Endothelial cell of umbilical vein (primary cell): Measurements from ENCODE around the gene HTR3A. TPM values are rescaled to one million over a fixed set of nuclear protein-coding genes. Genes with fewer than 3 reads are reported as not detected.

Experiments used
- BruUV-seq: library from RNA; stranded (reverse); fragments of 400-500 nt; replicated peaks from 2 replicates; lab custom pipeline; 2021; lab: Mats Ljungman, UMichigan
- CTCF ChIA-PET: fragments of 300-600, 350-600 bp; sonication (Branson Sonifier 250); formaldehyde crosslinking; loops from one replicate; lab custom pipeline; 2021; ENCODE audit warnings: antibody characterized with exemption, inconsistent platforms; lab: Charles Lee
- POLR2A ChIA-PET: fragments of 300-600, 350-600 bp; sonication (Branson Sonifier 250); formaldehyde crosslinking; loops from one replicate; lab custom pipeline; 2021; ENCODE audit warnings: antibody characterized with exemption, inconsistent platforms; lab: Charles Lee
- DNase-seq: peaks from one replicate; pipeline ENCODE4 v3.0.0-alpha.2; 2011; ENCODE audit warnings: low read depth, low spot score
- FAIRE-seq: peaks from 2 replicates; lab custom pipeline; 2011; peaks lifted over from hg19 to GRCh38; lab: Jason Lieb, UNC
- H2AFZ ChIP-seq: 2 replicates; pipeline ENCODE4 v1.6.0; 2012; ENCODE audit warnings: low read depth, low read length, control low read depth, inconsistent platforms
- H3K27ac ChIP-seq: 2 replicates; pipeline ENCODE4 v1.5.1; 2011; ENCODE audit warnings: low read depth, mild to moderate bottlenecking, control low read depth, low read length, moderate library complexity; ENCODE audit not compliant: insufficient read depth
- H3K27me3 ChIP-seq, 2 experiments: 2 replicates each; pipeline versions ENCODE4 v1.6.0 to v1.6.1; 2011; ENCODE audit warnings: low read length in 2 of 2, mixed read lengths in 1 of 2; ENCODE audit not compliant: control insufficient read depth in 2 of 2, insufficient read depth in 2 of 2
- H3K36me3 ChIP-seq, 2 experiments: 2 replicates in 1 of 2; 3 replicates in 1 of 2; pipeline ENCODE4 v1.5.1; 2011; ENCODE audit warnings: low read length in 2 of 2, mild to moderate bottlenecking in 1 of 2, moderate library complexity in 1 of 2; ENCODE audit not compliant: control insufficient read depth in 2 of 2, insufficient read depth in 2 of 2; ENCODE audit errors: extremely low read depth in 1 of 2
- H3K4me1 ChIP-seq: 3 replicates; pipeline ENCODE4 v1.5.1; 2011; ENCODE audit warnings: mild to moderate bottlenecking, low read length; ENCODE audit not compliant: control insufficient read depth, insufficient read depth; ENCODE audit errors: extremely low read depth
- H3K4me2 ChIP-seq: 2 replicates; pipeline ENCODE4 v1.6.1; 2011; ENCODE audit warnings: low read length, control low read depth, mixed read lengths; ENCODE audit not compliant: insufficient read depth
- H3K4me3 ChIP-seq, 3 experiments: fragments of 200-600 bp in 1 of 3; sonication (generic), shearing (Covaris generic) in 1 of 3; replicated peaks in 1 of 3; 2 replicates each; pipeline ENCODE4 v1.5.1; 2011 to 2016; ENCODE audit warnings: control low read depth in 3 of 3, low read length in 3 of 3, mild to moderate bottlenecking in 2 of 3, inconsistent platforms in 1 of 3, low read depth in 1 of 3, moderate library complexity in 1 of 3; ENCODE audit not compliant: insufficient read depth in 1 of 3
- H3K79me2 ChIP-seq: 2 replicates; pipeline ENCODE4 v1.6.0; 2012; ENCODE audit warnings: low read length, inconsistent platforms; ENCODE audit not compliant: control insufficient read depth, insufficient read depth
- H3K9ac ChIP-seq: replicated peaks from 2 replicates; pipeline ENCODE3; 2011; ENCODE audit warnings: low read length, control low read depth; ENCODE audit not compliant: insufficient read depth; ENCODE audit errors: extremely low read depth
- H3K9me1 ChIP-seq: replicated peaks from 3 replicates; pipeline ENCODE4 v1.6.0; 2011; ENCODE audit warnings: mild to moderate bottlenecking, low read length; ENCODE audit not compliant: control insufficient read depth, insufficient read depth; ENCODE audit errors: extremely low read depth
- H3K9me3 ChIP-seq: replicated peaks from 2 replicates; pipeline ENCODE4 v1.5.1; 2012; ENCODE audit warnings: low read length, inconsistent platforms; ENCODE audit not compliant: control insufficient read depth, insufficient read depth
- H4K20me1 ChIP-seq: replicated peaks from 2 replicates; pipeline ENCODE3; 2011; ENCODE audit warnings: mild to moderate bottlenecking, low read length; ENCODE audit not compliant: control insufficient read depth, insufficient read depth; ENCODE audit errors: extremely low read depth
- FOS ChIP-seq: IDR thresholded peaks from 2 replicates; pipeline ENCODE4 v1.6.1; 2011; ENCODE audit warnings: mild to moderate bottlenecking, low read length, moderate library complexity, borderline replicate concordance; ENCODE audit not compliant: insufficient read depth
- GATA2 ChIP-seq: IDR thresholded peaks from 2 replicates; pipeline ENCODE4 v1.7.0; 2011; ENCODE audit warnings: low read depth, mild to moderate bottlenecking, moderate library complexity, mixed read lengths, low read length; ENCODE audit not compliant: insufficient read length, insufficient read depth
- JUN ChIP-seq: IDR thresholded peaks from 2 replicates; pipeline ENCODE4 v1.6.1; 2011; ENCODE audit warnings: borderline replicate concordance, low read depth; ENCODE audit not compliant: insufficient read length, insufficient read depth
- MYC ChIP-seq: IDR thresholded peaks from one replicate; pipeline ENCODE4 v1.6.1; 2011; ENCODE audit warnings: mild to moderate bottlenecking, low read depth, low read length
- POLR2A ChIP-seq: IDR thresholded peaks from 2 replicates; pipeline ENCODE4 v1.6.1; 2012; ENCODE audit warnings: low read depth, mild to moderate bottlenecking, control low read depth, low read length
- POLR2AphosphoS5 ChIP-seq: IDR thresholded peaks from 2 replicates; pipeline ENCODE4 v1.6.1; 2012; ENCODE audit warnings: low read depth, mild to moderate bottlenecking, control low read depth, low read length, moderate library complexity; ENCODE audit not compliant: insufficient read depth
- dilution Hi-C: fragments of 300-500 bp; cut with MboI; formaldehyde crosslinking; loops from one replicate; pipeline ENCODE4 v1.15.0; 2019; ENCODE audit warnings: low sequenced_read_pairs; ENCODE audit not compliant: extremely low pct_ligation_motif_present
- intact Hi-C: fragments of 100-400 bp; cut with micrococcal nuclease; formaldehyde crosslinking; loops from one replicate; pipeline ENCODE4 v1.10.0; 2022
- polyA plus RNA-seq, 4 experiments: library from polyadenylated mRNA; depleted of rRNA in 3 of 4; stranded (reverse) in 3 of 4; unstranded in 1 of 4; fragments of >200 nt; gene quantifications; 2 replicates each; pipeline versions ENCODE4 v1.2.1 to v1.2.3, GENCODE V29; 2011 to 2012; ENCODE audit warnings: missing spikeins in 1 of 4
- total RNA-seq: library from RNA; stranded (reverse); gene quantifications from 2 replicates; pipeline ENCODE4 v1.2.3, GENCODE V29; 2021
- TF ChIP-seq, protein P1 (sequence below): IDR thresholded peaks from 2 replicates; pipeline ENCODE4 v1.6.1; 2011; ENCODE audit not compliant: insufficient read depth, insufficient read length
- TF ChIP-seq, protein P2 (sequence below), 2 donors: IDR thresholded peaks; 1 replicate in 1 of 2; 2 replicates in 1 of 2; pipeline ENCODE4 v1.5.1; 2011; ENCODE audit warnings: low read length in 2 of 2, mild to moderate bottlenecking in 2 of 2, moderate library complexity in 2 of 2, control low read depth in 1 of 2, inconsistent platforms in 1 of 2, low read depth in 1 of 2; ENCODE audit not compliant: insufficient read depth in 1 of 2; ENCODE audit errors: extremely low read depth in 1 of 2

Gene HTR3A
- total and polyA plus RNA-seq, 2 donors (not counting 3 experiments of a cell fraction or from before 2014, with no cell fraction given) = not detected

DNA sequence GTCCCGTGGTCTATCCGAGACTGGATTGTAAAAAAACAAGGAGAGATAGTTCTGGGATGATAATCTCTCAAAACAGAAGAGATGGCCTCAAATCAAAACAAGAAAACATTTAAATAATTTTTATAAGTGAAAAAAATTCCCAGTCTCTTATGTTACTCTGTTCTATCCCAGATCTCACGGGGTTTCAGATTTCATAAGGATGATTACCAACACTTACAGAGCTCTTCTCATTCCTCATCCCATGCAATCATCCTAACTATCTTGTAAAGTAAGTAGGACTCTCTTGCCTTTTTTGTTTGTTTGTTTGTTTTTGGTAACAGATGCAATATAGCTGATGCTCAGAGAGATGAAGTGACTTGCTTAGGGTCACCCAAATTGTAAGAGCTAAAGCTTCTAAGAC is 64.6 kb downstream of the HTR3A start:
- H3K9me3 ChIP-seq = no peaks in the 10 kb centered on the region
- H3K9me1 ChIP-seq = no peaks in the 10 kb centered on the region
- no peaks in the 10 kb centered on the region for H3K36me3 ChIP-seq
- H3K27ac ChIP-seq = no peak overlapping the region
- H3K9ac ChIP-seq = no peak overlapping the region
- H3K79me2 ChIP-seq = no peaks in the 10 kb centered on the region
- peaks cover 26% of the 10 kb centered on the region for H3K4me1 ChIP-seq
- ChIA-PET POLR2A (interaction anchor here (1.1 kb wide), 1 partner anchor 44 kb away, joined by 3 read pairs; no protein-coding TSS in a partner anchor), CTCF (interaction anchor here (0.9 to 7.5 kb wide), 4 partner anchors 13 to 221 kb away, joined by 3 to 236 read pairs (median 4); no protein-coding TSS in a partner anchor)
- H3K4me2 ChIP-seq = no peak overlapping the region
- H3K27me3 ChIP-seq = no peaks in the 10 kb centered on the region
- no peaks in the 10 kb centered on the region for H4K20me1 ChIP-seq
- FAIRE-seq (no peak), DNase-seq (no peak)
- dilution Hi-C loops (loop anchor here (25.0 kb wide), 1 partner anchor 223 kb away; no protein-coding TSS in a partner anchor), intact Hi-C loops (no loop called here)
- H2AFZ ChIP-seq = no peak overlapping the region
- no TSS peak for BruUV-seq
- TF ChIP-seq POLR2AphosphoS5 = no peak
- TF ChIP-seq POLR2A = no peak
- TF ChIP-seq GATA2 = no peak
- TF ChIP-seq, protein P1, sequence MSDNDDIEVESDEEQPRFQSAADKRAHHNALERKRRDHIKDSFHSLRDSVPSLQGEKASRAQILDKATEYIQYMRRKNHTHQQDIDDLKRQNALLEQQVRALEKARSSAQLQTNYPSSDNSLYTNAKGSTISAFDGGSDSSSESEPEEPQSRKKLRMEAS = no peak
- TF ChIP-seq, protein P2, sequence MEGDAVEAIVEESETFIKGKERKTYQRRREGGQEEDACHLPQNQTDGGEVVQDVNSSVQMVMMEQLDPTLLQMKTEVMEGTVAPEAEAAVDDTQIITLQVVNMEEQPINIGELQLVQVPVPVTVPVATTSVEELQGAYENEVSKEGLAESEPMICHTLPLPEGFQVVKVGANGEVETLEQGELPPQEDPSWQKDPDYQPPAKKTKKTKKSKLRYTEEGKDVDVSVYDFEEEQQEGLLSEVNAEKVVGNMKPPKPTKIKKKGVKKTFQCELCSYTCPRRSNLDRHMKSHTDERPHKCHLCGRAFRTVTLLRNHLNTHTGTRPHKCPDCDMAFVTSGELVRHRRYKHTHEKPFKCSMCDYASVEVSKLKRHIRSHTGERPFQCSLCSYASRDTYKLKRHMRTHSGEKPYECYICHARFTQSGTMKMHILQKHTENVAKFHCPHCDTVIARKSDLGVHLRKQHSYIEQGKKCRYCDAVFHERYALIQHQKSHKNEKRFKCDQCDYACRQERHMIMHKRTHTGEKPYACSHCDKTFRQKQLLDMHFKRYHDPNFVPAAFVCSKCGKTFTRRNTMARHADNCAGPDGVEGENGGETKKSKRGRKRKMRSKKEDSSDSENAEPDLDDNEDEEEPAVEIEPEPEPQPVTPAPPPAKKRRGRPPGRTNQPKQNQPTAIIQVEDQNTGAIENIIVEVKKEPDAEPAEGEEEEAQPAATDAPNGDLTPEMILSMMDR (IDR thresholded peaks at IDR 0.05; ENCODE audit: extremely low read depth in 1 of 2, insufficient read depth in 1 of 2, low read depth in 1 of 2, low read length in 2 of 2) = no peak
- no peak for TF ChIP-seq MYC
- no peak for TF ChIP-seq JUN
- no peak for TF ChIP-seq FOS
- H3K4me3 ChIP-seq = no peak overlapping the region

Other genes with a start within 250 kb of the HTR3A start
- gene ZW10, start 201.4 kb upstream of the HTR3A start, total RNA-seq = 22.1 and 22.9 TPM in 2 replicates
- gene ZW10, start 201.4 kb upstream of the HTR3A start, polyA plus RNA-seq = 6.4 and 7.5 TPM in 2 replicates
- gene CLDN25, start 195.3 kb upstream of the HTR3A start, total RNA-seq = not detected in 2 replicates
- not detected in 2 replicates for gene CLDN25, start 195.3 kb upstream of the HTR3A start, polyA plus RNA-seq
- gene USP28, start 99.5 kb upstream of the HTR3A start, total RNA-seq = 29.6 and 30.5 TPM in 2 replicates
- gene USP28, start 99.5 kb upstream of the HTR3A start, polyA plus RNA-seq = 18.0 and 19.2 TPM in 2 replicates
- gene HTR3B, start 70.3 kb upstream of the HTR3A start, total RNA-seq = not detected in 2 replicates
- gene HTR3B, start 70.3 kb upstream of the HTR3A start, polyA plus RNA-seq = not detected in 2 replicates
- gene ZBTB16, start 84.6 kb downstream of the HTR3A start, total RNA-seq = 19.5 and 20.3 TPM in 2 replicates
- gene ZBTB16, start 84.6 kb downstream of the HTR3A start, polyA plus RNA-seq = 9.8 and 16.7 TPM in 2 replicates